Measurements from ENCODE around the gene ZBP1. TPM values are rescaled to one million over a fixed set of nuclear protein-coding genes. Genes with fewer than 3 reads are reported as not detected.

Gene ZBP1, protein sequence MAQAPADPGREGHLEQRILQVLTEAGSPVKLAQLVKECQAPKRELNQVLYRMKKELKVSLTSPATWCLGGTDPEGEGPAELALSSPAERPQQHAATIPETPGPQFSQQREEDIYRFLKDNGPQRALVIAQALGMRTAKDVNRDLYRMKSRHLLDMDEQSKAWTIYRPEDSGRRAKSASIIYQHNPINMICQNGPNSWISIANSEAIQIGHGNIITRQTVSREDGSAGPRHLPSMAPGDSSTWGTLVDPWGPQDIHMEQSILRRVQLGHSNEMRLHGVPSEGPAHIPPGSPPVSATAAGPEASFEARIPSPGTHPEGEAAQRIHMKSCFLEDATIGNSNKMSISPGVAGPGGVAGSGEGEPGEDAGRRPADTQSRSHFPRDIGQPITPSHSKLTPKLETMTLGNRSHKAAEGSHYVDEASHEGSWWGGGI
- total RNA-seq = not detected in 2 replicates

DNA sequence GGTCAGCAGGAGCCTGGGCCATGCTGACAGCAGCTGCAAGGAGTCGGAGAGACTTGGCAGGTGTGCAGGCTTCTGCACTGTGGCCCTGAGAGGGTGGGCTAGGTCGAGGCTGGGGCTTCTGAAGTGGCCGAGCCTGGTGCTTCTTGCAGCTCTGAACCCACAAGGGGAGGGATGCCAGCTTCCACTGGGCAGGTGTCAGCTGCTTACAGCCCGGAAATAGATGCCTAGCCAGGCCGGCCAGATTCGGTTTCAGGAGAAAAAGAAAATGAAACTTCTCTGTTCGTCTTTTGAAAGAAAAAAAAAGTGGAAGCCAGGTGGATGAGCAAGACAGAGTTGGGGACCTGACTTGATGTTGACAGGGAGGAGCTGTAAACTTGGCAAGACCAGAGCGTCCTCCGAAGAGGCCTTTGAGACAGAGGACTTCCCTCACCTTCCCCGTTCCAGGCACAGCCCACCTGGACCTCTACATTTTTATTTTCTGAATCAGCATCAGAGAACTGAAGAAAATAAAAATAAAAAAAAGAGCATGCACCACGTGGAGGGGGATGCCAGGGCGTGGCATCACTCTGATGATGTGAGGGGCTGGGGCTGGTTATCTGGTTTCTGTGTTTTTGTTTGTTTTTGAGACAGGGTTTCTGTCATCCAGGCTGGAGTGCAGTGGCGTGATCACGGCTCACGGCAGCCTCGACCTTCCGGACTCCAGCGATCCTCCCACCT, at the start of gene ZBP1:
TSS of gene ZBP1 (minus strand) at position 153 of the 717 bp plus-strand sequence. CDS start at position 22, 131 bp downstream.
- no peak for DNase-seq (ENCODE audit: low read depth, low spot score)

DNA sequence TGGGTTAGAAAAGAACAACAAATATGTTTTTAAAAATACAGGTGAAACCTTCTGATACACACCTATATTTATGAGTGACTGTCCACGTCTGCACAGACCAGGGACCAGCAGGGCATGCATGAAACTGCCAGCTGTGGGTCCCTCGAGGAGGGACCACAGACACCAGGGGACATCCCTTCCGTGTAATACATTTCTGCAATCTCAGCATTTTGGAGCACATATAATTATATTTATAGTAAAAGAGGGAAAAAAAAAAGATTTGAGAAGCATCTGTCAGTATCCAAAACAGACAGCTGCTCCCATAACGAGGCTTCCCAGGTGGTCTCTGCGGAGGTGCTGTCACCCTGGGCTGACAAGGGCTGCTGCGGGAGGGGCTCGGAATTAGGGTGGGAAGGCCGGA, 49.4 kb upstream of the ZBP1 start:
- DNase-seq (ENCODE audit: low read depth, low spot score) = no peak

GRCh38 chr20:57667924-57668782, 47.9 kb upstream of the ZBP1 start:
- DNase-seq (ENCODE audit: low read depth, low spot score) = no peak

GRCh38 chr20:57667388-57667787, 47.2 kb upstream of the ZBP1 start:
- no peak for DNase-seq (ENCODE audit: low read depth, low spot score)

GRCh38 chr20:57666834-57667157, 46.6 kb upstream of the ZBP1 start:
- no peak for DNase-seq (ENCODE audit: low read depth, low spot score)

DNA sequence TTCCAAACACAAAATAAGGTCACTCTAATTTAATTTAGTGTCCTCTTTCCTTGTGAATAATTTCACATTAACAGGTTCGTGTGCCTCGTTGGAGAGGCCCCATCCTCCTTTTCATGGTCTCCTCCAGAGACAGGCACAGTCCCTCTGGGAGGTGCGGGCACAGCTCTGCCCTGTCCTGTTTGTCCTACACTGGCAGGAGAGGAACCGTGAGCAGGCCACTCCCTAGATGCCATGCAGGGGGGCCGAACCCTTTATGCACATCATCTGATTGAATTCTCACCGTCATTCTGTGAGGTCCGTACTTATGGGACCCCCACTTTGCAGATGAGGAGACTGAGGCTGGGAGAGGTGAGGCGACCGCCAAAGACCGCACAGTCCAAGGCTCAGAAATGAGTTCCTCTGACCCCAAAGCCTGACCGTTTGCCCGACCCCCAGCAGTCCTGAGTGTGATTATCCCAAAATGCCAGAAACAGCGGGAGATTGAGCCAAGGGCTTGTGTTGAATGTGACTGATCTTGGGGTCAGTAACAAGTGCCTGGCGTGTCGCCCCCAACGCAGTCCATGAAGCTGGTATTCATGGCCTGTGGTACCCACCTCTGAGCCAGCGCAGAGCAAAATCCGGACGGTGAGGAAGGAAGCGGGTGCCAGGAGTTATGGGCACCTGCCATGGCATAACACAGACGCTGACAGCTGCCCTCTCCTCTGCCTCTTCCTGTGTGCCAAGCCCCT, 46.0 kb upstream of the ZBP1 start:
- no peak for DNase-seq (ENCODE audit: low read depth, low spot score)

DNA sequence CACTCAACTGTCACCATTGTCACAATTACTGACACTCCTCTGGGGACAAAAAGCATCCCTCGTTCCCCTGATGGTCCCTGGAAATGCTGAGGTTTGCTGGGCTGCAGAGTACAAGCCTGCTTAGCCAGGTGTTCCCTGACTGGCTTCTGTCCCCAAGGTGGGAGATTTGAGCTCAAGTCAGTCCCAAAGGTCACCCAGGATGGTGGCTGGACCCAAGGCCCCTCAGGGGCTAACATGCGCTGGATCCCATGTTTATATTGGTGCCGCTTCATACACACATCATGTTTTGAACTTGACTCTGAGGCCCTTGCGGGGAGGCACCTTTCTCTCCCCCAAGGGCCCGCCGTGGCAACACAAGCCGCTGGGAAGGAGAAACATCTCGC, 45.4 kb upstream of the ZBP1 start:
- DNase-seq (ENCODE audit: low read depth, low spot score) = no peak

- DNase-seq (ENCODE audit: low read depth, low spot score) = no peak
These were observed 44.8 kb upstream of the ZBP1 start for GRCh38 chr20:57664924-57665588.

GRCh38 chr20:57664476-57664875, 44.2 kb upstream of the ZBP1 start:
- no peak for DNase-seq (ENCODE audit: low read depth, low spot score)

DNA sequence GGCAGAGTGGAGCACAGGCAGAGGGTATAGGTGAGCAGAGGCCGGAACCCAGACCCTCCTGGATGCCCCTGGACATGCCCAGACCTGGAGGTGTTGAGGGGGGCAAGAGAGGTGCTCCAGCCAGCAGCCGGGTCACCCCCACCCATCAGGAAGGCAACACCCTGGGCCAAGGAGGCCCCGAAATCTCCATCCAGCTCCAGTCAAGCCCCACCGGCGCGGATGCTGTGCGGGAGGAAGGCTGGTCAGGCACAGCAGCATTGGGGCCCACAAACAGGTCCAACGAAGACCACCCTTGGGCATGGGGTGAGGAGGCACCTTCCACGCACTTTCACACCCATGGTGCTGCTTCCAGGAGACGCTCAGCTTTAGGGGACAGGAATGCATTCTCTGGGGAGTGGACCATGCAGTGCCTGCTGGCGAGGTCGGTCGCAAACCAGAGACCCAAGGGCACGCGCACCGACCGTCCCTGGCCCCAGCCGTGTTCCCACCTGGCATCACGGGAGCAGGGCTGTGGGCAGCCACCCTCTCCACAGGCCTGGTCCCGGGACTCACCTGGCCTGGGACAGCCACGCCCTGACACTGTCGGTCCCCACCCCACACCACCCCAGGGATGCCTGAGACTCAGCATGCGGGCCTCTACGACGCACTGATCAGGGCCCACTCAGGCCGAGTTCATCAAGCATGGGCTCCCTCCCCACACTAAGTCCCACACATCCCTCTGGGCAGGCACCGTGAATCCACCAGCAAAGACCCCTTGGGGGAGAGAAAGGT, 43.6 kb upstream of the ZBP1 start:
- DNase-seq (ENCODE audit: low read depth, low spot score) = no peak

- no peak for DNase-seq (ENCODE audit: low read depth, low spot score)
These were observed 43.0 kb upstream of the ZBP1 start for GRCh38 chr20:57663241-57663640.

DNA sequence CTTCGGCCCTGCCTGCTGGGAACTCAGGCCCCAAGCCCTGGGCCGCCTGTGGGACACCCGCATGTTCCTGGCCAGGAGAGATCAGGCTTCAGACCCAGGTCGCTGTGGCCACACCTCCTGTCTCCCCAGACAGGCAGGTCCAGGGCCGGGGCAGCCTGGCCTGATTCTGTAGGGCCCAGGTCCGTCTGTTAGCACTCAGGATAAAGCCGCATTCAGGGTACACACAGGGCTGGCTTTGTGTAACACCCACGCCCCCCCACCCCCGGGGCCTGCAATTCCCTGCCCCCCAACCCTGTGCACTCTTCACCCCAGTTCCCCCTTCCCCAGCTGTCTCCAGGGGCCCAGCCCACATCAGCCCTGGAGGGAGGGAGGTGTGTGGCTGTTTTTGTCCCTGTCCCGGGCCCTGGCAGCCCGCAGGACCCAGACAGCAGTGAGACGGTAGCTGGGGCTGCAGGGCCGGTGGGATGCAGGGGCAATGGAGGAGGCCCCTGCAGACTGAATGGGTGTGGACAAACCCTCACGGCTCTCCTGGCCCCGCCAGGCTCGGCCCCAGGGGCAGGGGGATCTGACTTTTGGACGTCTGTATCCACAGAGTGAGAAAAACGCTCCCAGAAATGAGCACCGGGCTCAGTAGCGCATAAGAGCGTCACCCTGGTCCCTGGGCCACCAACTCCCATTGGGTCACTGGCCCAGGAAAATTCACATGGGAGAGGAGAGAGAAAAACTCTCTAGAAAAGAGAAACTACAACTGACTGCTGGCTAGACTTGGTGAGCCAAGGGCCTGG, 42.4 kb upstream of the ZBP1 start:
- no peak for DNase-seq (ENCODE audit: low read depth, low spot score)

DNA sequence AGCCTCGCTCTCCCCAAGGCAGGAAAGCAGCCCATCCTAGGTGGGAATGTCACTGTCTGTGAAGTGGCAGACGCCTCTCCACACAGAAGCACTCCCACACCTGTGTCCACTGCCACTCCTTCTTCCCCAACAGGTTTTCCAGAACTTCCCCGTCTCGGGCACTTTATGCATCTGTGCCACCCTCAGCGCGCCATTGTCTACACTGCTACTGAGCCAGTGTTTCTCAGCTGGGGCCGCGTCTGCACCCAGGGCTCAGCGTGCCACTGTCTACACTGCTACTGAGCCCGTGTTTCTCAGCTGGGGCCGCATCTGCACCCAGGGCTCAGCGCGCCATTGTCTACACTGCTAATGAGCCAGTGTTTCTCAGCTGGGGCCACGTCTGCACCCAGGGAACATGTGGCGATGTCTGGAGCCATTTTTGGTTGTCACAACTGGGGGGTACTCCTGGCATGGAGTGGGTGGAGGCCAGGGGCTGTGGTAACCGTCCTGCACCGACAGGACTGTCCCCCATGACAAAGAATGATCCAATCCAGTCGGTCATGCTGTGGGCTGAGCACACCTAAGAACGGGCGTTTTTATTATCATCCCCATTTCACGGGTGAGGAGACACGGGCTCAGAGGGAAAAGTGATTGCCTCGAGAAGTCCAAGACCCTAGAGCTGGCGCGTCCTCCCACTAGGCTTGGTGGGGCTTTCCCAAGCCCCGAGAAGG, 41.7 kb upstream of the ZBP1 start:
- no peak for DNase-seq (ENCODE audit: low read depth, low spot score)

- DNase-seq (ENCODE audit: low read depth, low spot score) = no peak
These were observed 40.9 kb upstream of the ZBP1 start for GRCh38 chr20:57660922-57661745.

DNA sequence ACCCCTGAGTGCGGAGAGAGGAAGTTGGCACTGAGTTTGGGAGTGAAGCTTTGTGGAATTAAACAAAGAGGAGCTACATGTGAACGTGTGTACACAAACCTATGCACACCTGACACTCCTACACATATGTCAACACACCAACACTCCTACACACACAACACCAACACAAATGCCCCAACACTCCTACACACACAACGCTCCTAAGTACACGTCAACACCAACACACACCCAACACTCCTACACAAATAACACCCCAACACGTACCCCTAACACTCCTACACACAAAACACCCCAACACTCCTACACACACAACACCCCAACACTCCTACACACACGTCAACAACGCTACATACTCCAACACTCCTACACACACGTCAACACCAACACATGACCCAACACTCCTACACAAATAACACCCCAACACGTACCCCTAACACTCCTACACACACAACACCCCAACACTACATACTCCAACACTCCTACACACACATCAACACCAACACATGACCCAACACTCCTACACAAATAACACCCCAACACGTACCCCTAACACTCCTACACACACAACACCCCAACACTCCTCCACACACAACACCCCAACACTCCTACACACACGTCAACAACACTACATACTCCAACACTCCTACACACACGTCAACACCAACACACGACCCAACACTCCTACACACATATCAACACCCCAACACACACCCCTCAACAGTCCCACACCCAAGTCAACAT, 40.1 kb upstream of the ZBP1 start:
- DNase-seq (ENCODE audit: low read depth, low spot score) = no peak

- DNase-seq (ENCODE audit: low read depth, low spot score) = no peak
These were observed 39.4 kb upstream of the ZBP1 start for GRCh38 chr20:57659517-57660180.
